IMR-90 (cell line): Measurements from ENCODE around the gene GNAZ.

Source experiments
- BHLHE40 ChIP-seq: fragments of 150-350 bp; IDR thresholded peaks from 2 replicates; pipeline ENCODE4 v1.6.1; 2016; ENCODE audit warnings: mild to moderate bottlenecking, low read depth, low read length
- CEBPB ChIP-seq: IDR thresholded peaks from 2 replicates; pipeline ENCODE4 v1.6.1; 2012; ENCODE audit warnings: low read depth, low read length, improper control_type of control experiment
- ELK1 ChIP-seq: fragments of 150-350 bp; IDR thresholded peaks from 2 replicates; pipeline ENCODE4 v1.6.1; 2016; ENCODE audit warnings: low read depth, mild to moderate bottlenecking, low read length, moderate library complexity, borderline replicate concordance
- FOS ChIP-seq: fragments of 150-350 bp; IDR thresholded peaks from 2 replicates; pipeline ENCODE4 v1.6.1; 2016; ENCODE audit warnings: low read depth, low read length
- MAFK ChIP-seq: IDR thresholded peaks from 2 replicates; pipeline ENCODE4 v1.6.1; 2012; ENCODE audit warnings: low read depth, low read length, improper control_type of control experiment
- MXI1 ChIP-seq: IDR thresholded peaks from 2 replicates; pipeline ENCODE4 v1.6.1; 2012; ENCODE audit warnings: low read depth, mild to moderate bottlenecking, low read length, moderate library complexity, borderline replicate concordance
- POLR2A ChIP-seq: IDR thresholded peaks from 2 replicates; pipeline ENCODE4 v1.6.1; 2012; ENCODE audit warnings: mild to moderate bottlenecking, low read depth, low read length
- RCOR1 ChIP-seq: IDR thresholded peaks from 2 replicates; pipeline ENCODE4 v1.6.1; 2012; ENCODE audit warnings: mild to moderate bottlenecking, low read length, improper control_type of control experiment; ENCODE audit not compliant: insufficient replicate concordance
- RFX5 ChIP-seq: IDR thresholded peaks from 2 replicates; pipeline ENCODE4 v1.8.0; 2012; ENCODE audit warnings: low read depth, mild to moderate bottlenecking, low read length, moderate library complexity
- SMC3 ChIP-seq: fragments of 150-350 bp; IDR thresholded peaks from 2 replicates; pipeline ENCODE4 v1.6.1; 2016; ENCODE audit warnings: low read depth, mild to moderate bottlenecking, antibody characterized with exemption, low read length, moderate library complexity
- USF2 ChIP-seq: fragments of 150-350 bp; IDR thresholded peaks from 2 replicates; pipeline ENCODE4 v1.6.1; 2017; ENCODE audit warnings: mild to moderate bottlenecking, antibody characterized with exemption, low read length, low read depth
- TF ChIP-seq, protein P1 (sequence below): conservative IDR thresholded peaks from 2 replicates; pipeline ENCODE4 v1.5.1; 2012; ENCODE audit warnings: mild to moderate bottlenecking, low read depth, low read length, improper control_type of control experiment

GRCh38 chr22:23164091-23164490, 93.8 kb downstream of the GNAZ start:
- TF ChIP-seq, protein P1, sequence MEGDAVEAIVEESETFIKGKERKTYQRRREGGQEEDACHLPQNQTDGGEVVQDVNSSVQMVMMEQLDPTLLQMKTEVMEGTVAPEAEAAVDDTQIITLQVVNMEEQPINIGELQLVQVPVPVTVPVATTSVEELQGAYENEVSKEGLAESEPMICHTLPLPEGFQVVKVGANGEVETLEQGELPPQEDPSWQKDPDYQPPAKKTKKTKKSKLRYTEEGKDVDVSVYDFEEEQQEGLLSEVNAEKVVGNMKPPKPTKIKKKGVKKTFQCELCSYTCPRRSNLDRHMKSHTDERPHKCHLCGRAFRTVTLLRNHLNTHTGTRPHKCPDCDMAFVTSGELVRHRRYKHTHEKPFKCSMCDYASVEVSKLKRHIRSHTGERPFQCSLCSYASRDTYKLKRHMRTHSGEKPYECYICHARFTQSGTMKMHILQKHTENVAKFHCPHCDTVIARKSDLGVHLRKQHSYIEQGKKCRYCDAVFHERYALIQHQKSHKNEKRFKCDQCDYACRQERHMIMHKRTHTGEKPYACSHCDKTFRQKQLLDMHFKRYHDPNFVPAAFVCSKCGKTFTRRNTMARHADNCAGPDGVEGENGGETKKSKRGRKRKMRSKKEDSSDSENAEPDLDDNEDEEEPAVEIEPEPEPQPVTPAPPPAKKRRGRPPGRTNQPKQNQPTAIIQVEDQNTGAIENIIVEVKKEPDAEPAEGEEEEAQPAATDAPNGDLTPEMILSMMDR: no peak
- TF ChIP-seq MXI1 (no peak), RFX5 (no peak), USF2 (no peak), POLR2A (no peak), SMC3 (no peak), ELK1 (no peak), RCOR1 (no peak), MAFK (no peak), BHLHE40 (no peak), FOS (no peak), CEBPB (no peak)
